ENCODE data around the gene PRKD2.
"Not testable (repeated sequence)": the region's sequence is repeated elsewhere in the genome, so short reads cannot be mapped to it uniquely, and the experiment has no call there.

The PRKD2 gene

DNA sequence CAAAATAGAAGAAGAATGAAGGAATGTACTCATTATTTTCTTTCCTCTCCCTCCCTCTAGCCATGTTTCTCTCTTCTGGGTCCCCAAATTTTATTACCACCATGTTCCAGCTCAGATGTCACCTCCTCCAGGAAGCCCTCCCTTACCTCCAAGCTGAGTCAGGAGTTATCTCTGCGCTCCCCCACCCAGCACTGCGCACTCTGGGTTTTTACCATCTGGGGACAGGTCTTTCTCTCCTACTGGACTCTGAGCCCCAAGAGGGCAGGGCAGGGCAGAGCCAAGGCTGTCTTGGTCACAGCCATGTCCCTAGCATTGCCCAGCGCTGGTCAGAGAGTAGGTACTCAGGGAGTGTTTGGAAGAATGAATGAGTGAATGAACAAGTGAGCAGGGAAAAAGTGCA is 83.8 kb downstream of the PRKD2 start:
- no peak for DNase-seq (ENCODE audit: low read depth)
- TF ChIP-seq, protein P1, sequence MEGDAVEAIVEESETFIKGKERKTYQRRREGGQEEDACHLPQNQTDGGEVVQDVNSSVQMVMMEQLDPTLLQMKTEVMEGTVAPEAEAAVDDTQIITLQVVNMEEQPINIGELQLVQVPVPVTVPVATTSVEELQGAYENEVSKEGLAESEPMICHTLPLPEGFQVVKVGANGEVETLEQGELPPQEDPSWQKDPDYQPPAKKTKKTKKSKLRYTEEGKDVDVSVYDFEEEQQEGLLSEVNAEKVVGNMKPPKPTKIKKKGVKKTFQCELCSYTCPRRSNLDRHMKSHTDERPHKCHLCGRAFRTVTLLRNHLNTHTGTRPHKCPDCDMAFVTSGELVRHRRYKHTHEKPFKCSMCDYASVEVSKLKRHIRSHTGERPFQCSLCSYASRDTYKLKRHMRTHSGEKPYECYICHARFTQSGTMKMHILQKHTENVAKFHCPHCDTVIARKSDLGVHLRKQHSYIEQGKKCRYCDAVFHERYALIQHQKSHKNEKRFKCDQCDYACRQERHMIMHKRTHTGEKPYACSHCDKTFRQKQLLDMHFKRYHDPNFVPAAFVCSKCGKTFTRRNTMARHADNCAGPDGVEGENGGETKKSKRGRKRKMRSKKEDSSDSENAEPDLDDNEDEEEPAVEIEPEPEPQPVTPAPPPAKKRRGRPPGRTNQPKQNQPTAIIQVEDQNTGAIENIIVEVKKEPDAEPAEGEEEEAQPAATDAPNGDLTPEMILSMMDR (IDR thresholded peaks at IDR 0.05; ENCODE audit: low read depth, low read length, missing control alignments) = no peak
- H3K4me3 ChIP-seq (ENCODE audit: low read depth, low read length) = no peak overlapping the region

DNA sequence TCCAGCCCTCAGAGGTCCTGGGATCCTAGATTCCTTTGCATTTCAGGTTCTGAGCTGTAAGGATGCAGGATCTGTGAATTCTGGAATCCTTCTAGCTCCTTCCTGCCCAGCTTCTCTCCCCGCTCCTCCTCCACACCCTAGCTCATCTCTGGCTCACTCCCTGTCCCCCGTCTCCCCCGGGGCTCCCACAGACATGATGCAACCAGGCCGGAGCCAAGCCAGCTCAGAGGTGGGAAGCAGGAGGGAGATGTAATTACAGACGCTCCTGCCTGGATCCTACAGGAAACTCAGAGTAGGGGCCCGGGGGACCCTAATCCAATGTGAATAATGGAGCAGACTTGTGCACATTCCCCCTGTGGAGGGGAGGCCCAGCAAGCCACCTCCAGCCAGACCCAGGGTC is 85.4 kb downstream of the PRKD2 start:
- H3K4me3 ChIP-seq (ENCODE audit: low read depth, low read length) = no peak overlapping the region
- no peak for DNase-seq (ENCODE audit: low read depth)
- TF ChIP-seq, protein P1 (IDR thresholded peaks at IDR 0.05; ENCODE audit: low read depth, low read length, missing control alignments) = no peak

DNA sequence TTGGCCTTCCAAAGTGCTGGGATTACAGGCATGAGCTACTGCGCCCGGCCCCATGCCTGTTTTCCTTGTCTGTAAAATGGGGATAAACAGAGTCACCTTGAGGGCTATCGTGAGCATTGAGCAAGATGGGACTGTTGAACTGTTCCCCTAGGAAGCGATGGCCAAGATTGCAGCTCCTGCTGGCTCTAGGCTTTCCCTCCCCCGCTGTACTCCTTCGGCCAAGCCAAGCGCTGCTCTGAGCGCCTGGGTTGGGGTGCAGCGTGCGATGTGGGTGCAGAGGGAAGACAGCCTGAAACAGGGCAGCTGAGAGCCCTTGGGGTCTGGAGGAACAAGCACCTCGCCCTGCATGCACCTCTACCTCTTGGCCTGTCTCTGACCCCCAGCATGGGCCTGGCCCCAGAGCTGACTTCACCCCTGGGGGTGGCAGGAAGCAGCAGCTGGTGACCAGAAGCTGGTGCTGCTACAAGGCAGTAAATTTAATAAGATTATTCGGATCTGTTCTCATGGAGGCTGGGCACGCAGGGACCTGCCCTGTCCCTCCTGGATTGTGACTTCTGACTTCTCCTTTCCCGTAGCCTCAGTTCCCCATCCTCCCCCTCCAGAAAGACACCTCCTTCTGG is 86.2 kb downstream of the PRKD2 start:
- H3K4me3 ChIP-seq (ENCODE audit: low read depth, low read length) = no peak overlapping the region
- DNase-seq (ENCODE audit: low read depth) = no peak
- TF ChIP-seq, protein P1 (IDR thresholded peaks at IDR 0.05; ENCODE audit: low read depth, low read length, missing control alignments) = no peak

DNA sequence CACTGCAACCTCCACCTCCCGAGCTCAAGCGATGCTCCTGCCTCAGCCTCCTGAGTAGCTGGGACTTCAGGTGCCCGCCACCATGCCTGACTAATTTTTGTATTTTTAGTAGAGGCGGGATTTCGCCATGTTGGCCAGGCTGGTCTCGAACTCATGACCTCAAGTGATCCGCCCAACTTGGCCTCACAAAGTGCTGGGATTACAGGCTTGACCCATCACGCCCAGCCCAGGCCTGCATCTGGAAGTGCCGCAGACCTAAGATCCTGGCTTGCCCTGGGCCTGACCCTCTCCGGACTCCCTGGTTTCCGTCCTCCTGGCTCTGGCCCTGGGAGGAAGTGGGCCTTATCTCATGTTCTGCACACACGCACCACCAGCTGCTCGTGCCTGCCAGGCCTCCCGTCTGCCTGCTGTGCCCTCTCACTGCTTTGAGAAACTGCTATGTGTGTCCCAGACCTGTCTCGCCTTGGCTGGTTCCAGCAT is 87.3 kb downstream of the PRKD2 start:
- TF ChIP-seq, protein P1 (IDR thresholded peaks at IDR 0.05; ENCODE audit: low read depth, low read length, missing control alignments) = no peak
- H3K4me3 ChIP-seq (ENCODE audit: low read depth, low read length) = no peak overlapping the region
- no peak for DNase-seq (ENCODE audit: low read depth)

DNA sequence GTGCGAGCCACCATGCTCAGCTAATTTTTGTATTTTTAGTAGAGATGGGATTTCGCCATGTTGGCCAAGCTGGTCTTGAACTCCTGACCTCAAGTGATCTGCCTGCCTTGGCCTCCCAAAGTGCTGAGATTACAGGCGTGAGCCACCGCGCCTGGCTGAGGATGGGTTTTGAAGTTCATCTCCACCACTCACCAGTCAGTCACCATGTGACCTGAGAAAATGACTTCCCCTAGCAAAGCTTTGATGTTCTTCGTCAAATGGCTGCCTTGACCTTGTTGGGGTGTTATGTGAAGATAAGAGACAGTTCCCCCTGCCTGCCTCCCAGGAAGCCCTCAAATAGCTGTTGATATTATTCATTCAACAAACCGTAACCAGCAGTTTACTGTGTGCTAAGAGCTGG is 87.9 kb downstream of the PRKD2 start:
- DNase-seq (ENCODE audit: low read depth); H3K4me3 ChIP-seq (ENCODE audit: low read depth, low read length): not testable (repeated sequence)

DNA sequence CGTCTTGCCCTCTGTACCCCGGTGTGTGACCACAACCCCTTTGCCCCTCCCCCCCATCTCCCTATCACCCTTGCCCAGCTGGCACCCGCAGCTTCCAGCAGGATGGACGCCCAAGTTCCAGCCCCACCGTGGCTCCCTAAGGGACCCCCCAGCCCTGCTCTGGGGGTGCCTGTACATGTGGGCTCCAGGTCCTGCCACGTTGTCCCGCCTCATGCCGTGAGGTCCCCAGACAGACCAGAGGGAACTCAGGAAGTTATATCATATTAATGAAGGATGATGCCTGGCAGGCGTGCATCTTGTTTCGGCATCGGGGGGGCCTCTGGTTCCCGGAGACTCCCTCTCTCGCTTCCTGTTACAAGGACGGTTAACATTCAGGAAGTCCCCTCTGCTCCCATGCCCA is 90.5 kb downstream of the PRKD2 start:
- TF ChIP-seq, protein P1 (IDR thresholded peaks at IDR 0.05; ENCODE audit: low read depth, low read length, missing control alignments) = no peak
- no peak for DNase-seq (ENCODE audit: low read depth)
- no peak overlapping the region for H3K4me3 ChIP-seq (ENCODE audit: low read depth, low read length)

DNA sequence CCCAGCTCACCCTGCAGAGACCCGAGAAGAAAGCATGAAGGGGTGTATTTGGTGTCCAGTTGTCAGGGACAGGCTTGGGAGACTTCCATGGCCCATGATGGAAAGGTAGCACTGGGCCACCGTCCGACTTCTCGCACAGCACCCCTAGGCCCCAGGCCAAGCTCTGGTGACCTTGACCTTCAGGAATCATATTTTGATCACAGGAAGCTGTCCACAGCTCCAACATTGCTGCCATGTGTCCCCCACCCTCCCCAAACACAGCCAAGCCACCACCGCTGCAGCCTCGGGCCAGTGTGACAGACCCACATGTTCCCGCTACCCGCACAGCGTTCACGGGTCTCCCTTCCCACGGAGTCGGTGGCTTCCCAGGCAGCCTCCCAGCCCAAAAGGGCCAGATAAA is 91.2 kb downstream of the PRKD2 start:
- no peak overlapping the region for H3K4me3 ChIP-seq (ENCODE audit: low read depth, low read length)
- TF ChIP-seq, protein P1 (IDR thresholded peaks at IDR 0.05; ENCODE audit: low read depth, low read length, missing control alignments) = no peak
- no peak for DNase-seq (ENCODE audit: low read depth)

All from GM12864 (cell line).